Forelimb muscle (tissue), 1 donor: ENCODE data around the gene NAV2. TPM values are rescaled to one million over a fixed set of nuclear protein-coding genes. Genes with fewer than 3 reads are reported as not detected.

Experiments
- DNase-seq: peaks from one replicate; pipeline ENCODE4 v3.0.0-alpha.2; 2013; ENCODE audit warnings: low read depth
- polyA plus RNA-seq: library from polyadenylated mRNA; unstranded; fragments of 120-200 nt; gene quantifications from one replicate; pipeline ENCODE4 v1.2.1, GENCODE V29; 2013; ENCODE audit not compliant: insufficient read length

Gene NAV2
- polyA plus RNA-seq, 1 donor = 61.1 TPM

DNA sequence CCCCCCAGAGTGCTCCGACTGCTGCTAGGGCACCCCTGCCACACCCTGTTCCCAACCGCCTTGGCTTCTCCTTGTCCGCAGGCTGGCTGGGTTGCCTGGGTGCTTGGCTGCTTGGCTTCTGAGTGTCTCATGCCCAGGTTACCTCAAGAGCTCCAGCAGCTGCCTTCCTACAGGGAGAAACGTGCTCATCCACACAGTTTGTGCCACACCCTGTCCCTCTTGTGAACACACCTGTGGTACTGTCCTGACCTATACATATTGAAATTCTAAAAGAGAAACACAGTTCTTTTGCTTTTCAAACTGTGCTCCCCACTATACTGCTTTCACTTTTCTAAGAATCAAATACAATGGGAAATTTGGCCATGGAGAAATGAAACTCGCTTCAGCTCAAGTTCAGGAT lies 256.2 kb downstream of the NAV2 start:
- DNase-seq = no peak

- DNase-seq = no peak
These were observed 258.3 kb downstream of the NAV2 start for GRCh38 chr11:19970944-19971343.

DNA sequence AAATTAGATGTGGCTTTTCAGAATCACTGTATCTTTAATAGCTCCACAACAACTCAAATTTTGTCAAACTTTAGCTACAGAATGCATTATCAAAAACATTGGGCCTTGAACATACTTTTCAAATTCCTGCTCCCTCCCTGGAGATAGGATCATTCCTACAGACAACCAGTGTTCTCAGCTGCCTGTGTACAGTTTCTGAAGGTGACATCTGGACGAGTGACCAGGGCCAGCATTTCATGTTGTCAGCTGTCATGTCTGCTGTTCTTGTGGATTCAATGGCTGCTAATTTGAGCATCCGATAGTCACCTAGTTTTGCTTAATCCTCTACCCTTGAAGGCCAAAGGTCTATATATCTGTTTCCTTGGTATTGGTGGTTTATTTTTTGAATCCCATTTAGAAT lies 259.5 kb downstream of the NAV2 start:
- no peak for DNase-seq

GRCh38 chr11:19972651-19973050 lies 260.0 kb downstream of the NAV2 start:
- DNase-seq = no peak

DNA sequence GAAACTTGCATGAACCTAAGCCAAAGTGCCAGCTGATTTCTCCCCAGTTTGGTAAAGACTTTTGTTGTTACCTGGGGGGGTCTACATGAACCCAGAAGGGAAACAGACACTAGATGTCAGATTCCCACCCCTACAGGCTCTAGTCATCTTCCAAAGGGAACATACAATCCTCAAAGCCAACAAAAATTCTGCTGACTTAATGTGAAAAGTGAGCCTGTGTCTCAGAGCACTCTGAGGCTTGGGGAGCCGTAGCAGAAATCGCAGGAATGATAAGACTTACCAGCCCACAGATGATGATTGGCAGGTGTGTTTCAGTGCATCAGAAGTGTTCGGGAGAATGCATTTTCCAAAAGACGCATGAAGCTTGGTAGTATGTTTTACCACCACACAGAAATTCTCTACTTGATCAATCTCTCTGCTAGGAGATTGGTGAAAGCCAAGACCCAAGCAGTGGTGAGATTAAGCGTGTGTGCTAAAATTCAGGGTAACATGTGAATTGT lies 260.5 kb downstream of the NAV2 start:
- DNase-seq = no peak

- no peak for DNase-seq
These were observed 262.2 kb downstream of the NAV2 start for GRCh38 chr11:19974886-19975285.

DNA sequence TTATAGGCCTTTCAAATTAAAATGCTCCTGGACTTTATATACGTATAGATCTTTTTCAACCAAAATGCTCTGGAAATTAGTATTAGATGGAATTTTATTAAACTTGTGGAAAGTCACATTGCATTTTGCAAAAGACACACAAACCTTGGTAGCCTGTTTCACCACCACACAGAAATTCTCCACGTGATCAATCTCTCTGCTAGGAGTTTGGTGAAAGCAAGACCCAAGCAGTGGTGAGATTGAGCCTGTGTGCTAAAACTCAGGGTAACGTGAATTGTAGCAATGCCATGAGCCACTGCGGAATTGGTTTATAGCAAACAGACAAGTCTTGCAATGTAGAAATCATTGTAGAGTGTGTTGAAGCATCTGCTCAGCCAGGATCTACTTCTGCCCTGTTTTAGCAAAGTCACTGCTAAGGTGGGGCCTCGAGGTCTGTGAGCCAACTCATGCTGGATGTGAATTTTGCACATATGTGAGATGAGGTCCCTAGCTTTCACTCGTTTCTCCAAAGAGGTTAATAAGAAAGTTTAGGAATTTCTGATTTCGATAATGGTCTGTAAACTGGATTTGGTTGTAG lies 262.9 kb downstream of the NAV2 start:
- DNase-seq = no peak

- DNase-seq = no peak
These were observed 263.8 kb downstream of the NAV2 start for GRCh38 chr11:19976281-19976941.

- no peak for DNase-seq
These were observed 265.3 kb downstream of the NAV2 start for GRCh38 chr11:19977941-19978340.

- DNase-seq = no peak
These were observed 266.3 kb downstream of the NAV2 start for GRCh38 chr11:19978668-19979518.

GRCh38 chr11:19979519-19979845 lies 266.8 kb downstream of the NAV2 start:
- no peak for DNase-seq

GRCh38 chr11:19980388-19980787 lies 267.8 kb downstream of the NAV2 start:
- DNase-seq = no peak

- no peak for DNase-seq
These were observed 268.5 kb downstream of the NAV2 start for GRCh38 chr11:19980957-19981669.

- no peak for DNase-seq
These were observed 270.3 kb downstream of the NAV2 start for GRCh38 chr11:19982774-19983495.

- no peak for DNase-seq
These were observed 271.6 kb downstream of the NAV2 start for GRCh38 chr11:19984048-19984742.

- DNase-seq = no peak
These were observed 272.5 kb downstream of the NAV2 start for GRCh38 chr11:19985111-19985510.

GRCh38 chr11:19987331-19987801 lies 274.7 kb downstream of the NAV2 start:
- no peak for DNase-seq

- DNase-seq = no peak
These were observed 276.0 kb downstream of the NAV2 start for GRCh38 chr11:19988598-19988997.

DNA sequence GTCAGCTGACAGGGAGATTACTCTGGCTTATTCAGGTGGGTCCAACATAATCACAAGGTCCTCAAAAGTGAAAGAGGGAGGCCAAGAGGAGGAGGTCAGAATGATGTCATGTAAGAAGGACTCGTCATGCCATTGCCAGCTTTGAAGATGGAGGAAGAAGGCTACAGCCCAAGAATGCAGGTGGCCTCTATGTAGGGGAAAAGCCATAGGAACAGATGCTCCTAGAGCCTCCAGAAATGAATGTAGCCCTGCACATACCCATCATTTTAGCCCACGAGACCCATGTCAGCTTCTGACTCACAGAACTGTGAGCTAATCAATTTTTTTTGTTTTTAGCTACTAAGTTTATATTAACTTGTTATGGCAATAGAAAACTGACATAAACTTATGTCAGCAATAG lies 276.6 kb downstream of the NAV2 start:
- no peak for DNase-seq

GRCh38 chr11:19992162-19992561 lies 279.5 kb downstream of the NAV2 start:
- DNase-seq = no peak

DNA sequence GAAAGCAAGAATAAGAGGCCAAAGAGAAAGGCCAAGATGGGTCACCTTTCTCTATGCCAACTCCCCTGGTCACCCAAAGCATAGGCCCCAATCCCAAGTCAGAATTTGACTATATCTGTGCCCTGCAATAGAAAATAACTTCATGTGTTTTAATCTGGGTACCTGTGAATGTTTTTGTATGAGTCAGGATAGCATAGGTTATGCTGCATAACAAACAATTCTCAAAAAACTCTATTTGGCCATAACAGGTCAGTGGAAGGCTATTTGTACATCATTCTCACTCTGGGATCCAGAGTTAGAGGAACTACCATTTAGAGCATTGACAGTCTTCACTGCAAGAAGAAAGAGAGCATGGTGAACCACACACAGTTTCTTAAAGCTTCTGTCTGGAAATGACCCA lies 280.4 kb downstream of the NAV2 start:
- DNase-seq = no peak
